GM21390 (cell line): ENCODE measurements around the gene OPRM1.
"Not testable (repeated sequence)": the region's sequence is repeated elsewhere in the genome, so short reads cannot be mapped to it uniquely, and the experiment has no call there.

ENCODE experiments used
- ATAC-seq: cut with Tn5 transposase; IDR thresholded peaks from one replicate; pipeline ENCODE4 v1.9.1; 2021; ENCODE audit not compliant: unreplicated experiment

The OPRM1 gene

DNA sequence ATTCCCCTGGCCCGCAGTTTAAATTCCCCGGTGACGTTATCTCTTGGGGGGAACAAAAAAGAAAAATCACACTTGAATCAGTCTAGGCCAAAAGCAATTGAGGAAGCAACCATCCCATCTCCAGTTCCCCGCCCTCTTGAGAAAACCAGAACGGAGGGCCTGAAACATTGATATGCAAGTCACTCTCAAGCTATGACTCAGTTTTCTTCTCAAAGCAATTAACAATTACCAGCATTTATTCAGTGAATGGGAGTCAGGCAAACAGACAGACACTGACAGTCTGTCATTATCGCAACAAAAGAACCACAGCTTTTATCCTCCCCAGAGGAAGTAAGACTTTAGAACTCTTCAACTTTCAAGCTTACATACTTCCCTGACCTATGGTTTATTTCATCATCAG, 100.9 kb downstream of the OPRM1 start:
- ATAC-seq, result no peak

DNA sequence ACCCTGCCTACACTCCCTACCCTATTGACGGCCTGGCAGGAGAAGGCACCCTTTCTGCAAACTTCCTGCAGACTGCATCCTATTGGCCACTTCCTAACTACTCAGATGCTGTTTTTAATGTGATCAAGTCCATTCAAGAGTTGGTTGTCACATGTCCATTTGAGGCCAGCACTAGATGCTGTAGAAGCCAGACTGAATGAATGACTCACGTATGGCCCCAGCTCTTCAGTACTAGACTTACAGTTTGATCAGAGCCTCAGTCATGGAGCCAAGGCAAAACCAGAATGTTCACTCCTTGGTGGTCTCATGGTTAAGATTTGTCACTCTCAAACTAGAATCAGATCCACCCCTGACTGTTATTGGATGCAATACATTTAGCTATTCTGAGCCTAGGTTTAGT, 101.7 kb downstream of the OPRM1 start:
- ATAC-seq, result no peak

DNA sequence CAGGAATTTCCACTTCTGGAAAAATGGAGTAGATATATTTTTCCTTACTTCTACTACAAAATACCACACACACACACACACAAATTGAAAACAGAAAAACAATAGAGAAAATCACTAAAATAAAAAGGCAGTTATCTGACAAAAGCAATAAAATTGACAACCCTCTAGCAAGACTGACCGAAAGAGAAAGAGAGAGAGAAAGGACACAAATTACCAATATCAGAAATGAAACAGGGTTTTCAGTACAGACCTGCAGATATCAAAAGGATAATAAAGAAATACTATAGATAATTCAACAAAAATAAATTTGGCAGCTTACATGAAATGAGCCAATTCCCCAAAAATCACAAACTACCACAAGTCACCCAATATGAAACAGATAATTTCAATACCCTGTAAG, 104.7 kb downstream of the OPRM1 start:
- no peak for ATAC-seq

DNA sequence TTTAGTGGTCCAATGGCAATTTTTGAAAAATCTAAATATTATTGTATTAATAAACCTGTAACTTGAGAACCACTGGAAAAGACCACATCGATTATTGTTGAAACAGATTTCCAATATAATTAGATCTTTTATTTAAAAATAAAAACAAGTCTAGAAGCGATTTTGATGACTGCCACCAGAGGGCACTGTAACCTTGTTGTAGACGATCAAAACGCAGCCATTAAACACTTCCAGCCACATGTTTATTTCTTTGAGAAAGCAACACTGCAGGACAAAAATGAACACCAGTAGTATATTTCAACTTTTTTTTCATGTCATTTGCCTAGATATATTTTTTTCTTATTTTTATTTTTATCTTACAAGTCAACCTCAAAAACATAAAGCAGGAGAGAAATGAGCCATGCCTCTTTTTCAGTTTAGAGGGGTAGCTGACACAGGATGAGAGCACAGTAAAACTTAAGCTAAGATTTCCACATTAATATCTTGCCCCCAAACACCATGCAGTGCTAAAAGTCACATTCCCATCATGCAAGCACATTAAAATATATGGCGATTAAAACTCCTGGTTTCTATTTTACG, 115.4 kb downstream of the OPRM1 start:
- no peak for ATAC-seq

DNA sequence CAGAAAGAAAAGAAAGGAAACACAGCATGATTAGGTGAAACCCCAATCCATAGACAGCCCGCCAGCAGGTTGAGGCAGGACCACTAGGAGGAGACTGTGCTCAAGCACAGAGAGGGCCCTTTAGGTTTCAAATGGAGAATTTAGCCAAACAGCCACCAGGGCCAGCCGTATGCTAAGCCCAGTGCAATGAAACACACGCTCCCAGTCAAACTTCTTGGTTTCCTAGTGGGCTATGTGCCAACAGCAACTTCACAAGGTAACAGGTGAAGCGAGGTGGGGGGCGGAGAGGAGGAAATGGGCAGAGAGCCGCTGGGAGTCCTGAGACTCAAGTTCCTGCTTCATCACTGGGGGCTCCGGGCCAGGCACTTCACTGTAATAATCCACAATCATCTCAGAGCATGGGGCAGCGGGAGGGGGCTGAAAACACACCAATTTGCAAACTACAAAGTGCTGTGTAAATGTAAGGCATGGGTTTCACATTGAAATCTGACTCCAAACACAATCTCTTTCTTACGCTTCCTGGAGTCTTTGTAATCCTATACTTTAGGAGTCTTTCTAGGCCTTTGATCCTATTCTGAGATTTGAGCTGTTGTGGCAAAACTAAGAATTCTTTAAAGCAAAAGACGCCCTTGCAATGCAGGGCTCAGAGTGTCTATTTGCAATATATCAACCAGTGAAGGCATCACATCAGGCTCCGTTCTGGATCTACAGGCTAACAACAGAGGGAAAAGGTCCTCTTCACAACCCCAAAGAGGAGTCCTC, 117.3 kb downstream of the OPRM1 start:
- ATAC-seq, result peak; percentile 79

DNA sequence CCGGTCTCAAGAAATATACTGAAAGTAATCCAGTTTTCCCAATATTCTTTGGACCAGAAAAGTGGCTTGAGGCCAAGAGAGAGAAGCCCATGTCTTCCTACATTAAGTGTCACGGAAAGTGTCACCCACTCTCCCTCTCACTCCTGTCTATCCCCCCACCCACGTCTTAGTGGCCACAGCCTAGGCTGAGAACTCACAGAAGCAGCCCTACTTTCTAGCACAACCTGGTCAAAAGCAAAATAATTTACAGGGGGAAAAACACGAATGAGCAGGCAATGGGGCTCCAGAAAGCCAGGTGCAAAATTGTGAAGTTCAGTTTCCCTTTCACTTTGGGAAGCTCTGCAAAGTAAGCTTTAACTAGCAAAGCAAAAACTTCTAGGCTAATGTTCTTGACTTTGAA, 118.0 kb downstream of the OPRM1 start:
- ATAC-seq, result peak; percentile 49

DNA sequence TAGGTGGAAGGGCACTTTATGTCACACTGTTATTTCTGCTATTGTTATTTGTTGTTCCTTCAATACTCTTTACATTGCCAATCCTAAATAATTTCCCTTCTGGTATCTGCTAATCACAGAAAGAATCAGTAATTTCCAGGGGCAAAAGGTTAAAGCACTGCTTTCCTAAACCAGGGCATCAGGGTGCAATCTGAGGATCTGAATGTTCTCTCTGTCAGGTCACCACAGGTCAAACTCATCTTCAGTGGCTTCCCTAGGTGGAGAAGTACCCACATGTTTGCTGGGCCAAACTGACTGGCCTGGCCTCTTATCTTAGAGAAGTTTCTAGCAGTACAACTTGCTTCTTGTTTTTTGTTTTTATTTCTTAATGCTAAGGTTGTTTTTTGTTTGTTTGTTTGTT, 118.7 kb downstream of the OPRM1 start:
- ATAC-seq, result no peak

DNA sequence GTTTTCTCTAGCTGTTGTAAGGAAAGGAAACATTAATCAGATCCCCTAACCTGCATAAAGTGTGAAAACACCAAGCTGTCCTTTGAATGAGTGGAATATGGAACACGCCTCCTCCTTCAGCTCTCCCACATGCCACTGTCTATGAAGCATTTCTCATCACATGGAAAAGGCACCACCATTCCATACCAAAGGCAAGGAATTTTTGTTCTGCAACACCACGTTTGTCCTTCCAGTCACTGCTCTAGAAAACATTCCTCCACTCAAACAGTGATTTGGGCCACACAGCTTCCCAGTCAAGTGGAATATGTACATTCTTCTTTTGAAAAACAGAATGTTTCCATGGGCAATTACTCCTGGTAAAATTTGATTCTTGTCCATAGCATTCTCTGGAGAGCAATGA, 120.1 kb downstream of the OPRM1 start:
- ATAC-seq, result no peak

DNA sequence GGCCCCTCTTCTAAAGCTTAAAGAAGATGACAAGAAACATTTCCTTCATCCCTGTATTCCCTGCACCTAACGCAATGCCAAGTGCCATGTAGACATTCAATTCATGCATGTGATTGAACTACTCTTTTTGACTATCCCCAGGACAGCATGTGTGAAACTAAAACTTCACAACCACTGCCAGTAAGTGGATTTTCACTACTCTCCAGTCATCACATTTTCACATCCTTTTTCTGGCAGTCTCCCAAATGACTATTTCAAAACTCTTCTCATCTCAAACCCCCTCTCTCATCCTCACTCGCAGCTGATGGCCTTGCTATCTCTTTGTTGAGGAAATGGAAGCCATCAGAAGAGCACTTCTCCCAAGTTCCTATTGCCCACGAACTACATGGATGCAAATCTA, 122.6 kb downstream of the OPRM1 start:
- ATAC-seq, result peak; percentile 78

DNA sequence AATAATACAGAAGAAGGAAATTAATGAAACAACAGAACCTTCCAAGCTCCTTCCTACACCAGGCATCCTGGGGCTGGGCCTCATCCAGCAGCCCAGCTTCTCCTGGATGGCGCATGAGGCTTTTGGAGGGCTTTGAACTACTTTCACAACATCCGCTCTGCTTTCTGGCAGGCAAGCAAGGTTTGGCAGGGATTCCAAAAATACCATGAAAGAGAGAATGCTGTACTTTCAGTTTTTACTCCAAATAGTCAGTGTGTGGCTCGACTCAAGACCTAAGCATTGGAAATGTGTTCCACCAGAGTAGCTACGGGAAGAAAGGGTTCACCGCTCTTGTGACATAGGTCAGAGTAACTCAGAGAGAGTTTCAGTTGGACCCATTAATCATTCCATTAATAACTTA, 125.4 kb downstream of the OPRM1 start:
- ATAC-seq, result peak; percentile 26

DNA sequence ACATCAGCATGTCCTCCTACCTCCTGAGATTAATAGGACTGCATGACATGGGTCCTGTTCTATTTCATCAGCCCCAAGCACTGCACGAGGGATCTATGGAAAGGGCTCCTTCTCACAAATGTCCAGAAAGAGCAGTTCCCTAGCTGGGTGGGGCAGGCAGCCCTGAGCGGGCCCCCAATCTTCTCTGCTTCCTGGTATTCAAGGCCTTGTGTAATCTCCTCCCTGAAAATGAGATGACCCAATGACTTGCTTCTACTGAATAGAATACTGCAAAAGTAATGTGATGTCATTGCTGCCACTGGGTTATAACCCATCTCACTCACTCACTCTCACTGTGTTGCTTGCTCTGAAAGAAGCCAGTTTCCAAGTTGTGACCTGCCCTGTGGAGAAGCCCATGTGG, 126.4 kb downstream of the OPRM1 start:
- ATAC-seq, result no peak

DNA sequence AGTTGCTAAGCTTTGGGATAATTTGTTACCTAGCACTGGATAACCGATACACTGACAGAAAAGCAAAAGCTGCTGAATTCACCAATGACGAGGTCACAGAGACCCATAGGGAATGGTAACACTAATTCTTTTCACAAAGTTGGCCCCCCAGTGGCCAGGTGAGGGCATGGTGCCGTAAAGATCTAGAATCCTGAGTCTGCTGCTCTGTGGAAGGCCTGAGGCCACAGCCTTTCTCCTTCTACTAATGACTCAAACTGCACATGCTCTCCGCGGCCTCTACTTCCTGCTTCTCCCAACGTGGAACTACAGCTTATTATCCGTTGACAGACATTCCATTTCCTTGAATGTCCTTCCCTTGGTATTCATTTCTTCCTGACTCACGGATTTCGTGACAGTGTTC, 127.1 kb downstream of the OPRM1 start:
- ATAC-seq, result no peak

DNA sequence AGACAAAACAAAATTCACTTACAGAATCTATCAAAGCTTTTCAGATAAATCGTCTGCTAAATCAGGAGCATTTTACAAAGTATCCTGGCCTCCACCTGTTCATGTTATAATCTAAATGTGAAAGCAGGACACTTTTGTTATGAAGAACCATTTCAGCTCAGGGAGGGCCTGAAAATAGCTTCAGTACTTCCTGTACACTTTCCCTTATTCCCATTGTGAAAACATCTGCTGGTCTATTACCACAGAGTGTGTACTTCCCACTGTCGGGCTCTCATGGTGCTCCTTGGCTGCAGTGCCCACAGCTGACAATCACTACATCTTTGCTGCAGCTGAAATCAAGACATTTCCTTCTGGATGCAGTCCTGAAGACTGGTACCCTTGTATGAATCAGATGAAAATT, 128.1 kb downstream of the OPRM1 start:
- ATAC-seq, result no peak

DNA sequence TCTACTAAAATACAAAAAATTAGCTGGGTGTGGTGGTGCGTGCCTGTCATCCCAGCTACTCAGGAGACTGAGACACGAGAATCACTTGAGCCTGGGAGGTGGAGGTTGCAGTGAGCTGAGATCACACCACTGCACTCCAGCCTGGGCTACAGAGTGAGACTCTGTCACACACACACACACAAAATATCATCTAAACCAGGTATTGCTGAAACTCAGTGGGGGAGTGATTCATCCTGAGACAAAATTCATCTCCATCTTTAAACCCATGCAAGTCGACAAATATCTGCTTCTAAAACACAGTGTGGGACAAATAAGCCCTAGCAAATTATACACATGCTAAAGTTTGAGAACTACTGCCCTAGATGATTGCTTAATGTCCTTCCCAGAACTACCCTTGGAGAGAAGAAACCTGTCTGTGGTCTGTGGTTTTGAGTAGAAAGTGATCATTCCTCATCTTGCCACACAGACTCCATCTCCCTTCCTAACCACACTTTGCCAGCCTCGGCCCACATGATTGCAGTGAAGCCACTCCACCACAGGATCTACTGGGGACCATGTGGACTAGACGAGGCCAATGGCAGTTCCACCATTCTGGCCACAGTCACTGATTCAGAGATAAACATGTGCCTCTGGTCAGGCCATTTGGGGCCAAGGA, 130.3 kb downstream of the OPRM1 start:
- no peak for ATAC-seq

DNA sequence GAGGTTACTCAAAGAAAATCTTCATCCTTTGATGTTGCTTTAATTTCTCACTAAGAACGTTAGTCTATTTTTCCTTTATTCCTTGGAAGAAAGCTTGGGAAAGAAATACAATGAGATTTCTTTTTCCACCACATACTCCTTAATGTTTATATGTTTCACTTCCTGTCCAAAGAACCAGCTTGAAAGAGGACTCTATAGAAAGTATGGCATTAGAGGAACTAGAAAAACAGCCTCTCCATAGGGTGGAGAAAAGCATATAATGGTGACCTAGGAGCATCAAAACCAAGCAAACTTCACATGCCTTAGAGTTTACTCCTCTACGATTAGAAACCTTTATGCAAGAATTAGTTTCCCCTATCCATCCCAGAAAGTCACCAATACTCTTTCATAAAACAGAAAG, 131.1 kb downstream of the OPRM1 start:
- ATAC-seq, result no peak

DNA sequence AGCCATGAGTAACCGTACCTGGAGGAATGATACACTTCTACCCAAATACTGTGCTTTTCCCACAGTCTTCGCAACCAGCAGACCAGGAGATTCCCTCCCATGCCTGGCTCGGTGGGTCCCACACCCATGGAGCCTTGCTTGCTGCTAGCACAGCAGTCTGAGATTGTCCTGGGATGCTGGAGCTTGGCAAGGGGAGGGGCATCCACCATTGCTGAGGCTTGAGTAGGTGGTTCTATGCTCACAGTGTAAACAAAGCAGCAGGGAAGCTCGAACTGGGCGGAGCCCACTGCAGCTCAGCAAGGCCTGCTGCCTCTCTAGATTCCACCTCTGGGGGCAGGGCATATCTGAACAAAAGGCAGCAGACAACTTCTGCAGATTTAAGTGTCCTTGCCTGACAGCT, 133.4 kb downstream of the OPRM1 start:
- ATAC-seq, result not testable (repeated sequence)

DNA sequence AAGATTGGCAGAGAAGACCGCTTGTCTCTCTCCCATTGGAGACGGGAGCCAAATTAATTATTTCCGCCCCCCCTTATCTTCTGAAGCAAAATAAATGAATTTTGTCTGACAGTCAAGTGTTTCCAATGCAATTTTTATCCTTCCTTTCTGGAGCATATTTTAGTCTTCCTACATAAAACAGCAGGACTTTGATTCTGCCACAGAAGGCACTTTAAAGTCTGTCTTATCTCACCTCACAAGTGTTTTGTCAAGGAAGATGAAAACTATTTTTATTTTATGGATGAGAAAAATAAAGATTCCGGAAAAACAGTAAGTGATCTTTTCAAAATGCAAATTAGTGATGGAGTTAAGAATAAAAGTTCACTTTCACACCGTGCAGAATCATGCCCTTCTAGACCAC, 140.4 kb downstream of the OPRM1 start:
- ATAC-seq, result no peak

DNA sequence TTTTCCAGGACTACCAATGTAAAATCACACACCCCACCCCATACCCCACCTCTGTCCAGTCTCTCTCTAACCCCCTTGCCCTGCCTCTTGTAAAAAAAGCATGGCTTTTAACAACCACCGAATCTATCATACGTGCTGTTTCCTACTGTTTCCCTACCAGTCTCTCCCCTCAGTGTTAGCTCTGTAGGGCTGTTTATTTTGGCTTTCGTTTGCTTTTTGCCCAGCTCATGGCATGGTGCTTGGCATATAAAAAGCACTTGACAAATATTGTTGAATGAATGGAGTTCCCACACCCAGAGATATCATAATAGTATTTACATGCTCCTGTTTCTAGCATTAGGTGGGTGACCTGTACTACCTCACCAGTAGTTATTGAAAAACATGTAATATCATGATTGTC, 148.2 kb downstream of the OPRM1 start:
- ATAC-seq, result no peak

DNA sequence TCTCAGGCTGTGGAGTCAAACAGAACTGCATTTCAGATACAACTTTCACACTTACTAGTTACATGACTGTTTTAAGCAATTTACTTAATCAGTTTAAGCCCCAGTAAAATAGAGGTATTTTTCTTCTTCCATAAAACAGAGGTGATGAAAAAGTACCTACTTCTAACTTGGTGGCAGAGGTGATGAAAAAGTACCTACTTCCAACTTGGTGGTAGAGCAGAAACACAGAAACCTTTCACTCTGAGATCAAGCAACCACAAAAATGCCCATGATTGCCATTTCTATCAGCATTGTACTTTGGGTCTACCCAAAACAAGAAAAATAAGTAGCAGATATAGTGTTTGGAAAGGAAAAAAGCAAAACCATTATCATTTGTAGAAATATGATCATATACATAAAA, 148.7 kb downstream of the OPRM1 start:
- no peak for ATAC-seq

DNA sequence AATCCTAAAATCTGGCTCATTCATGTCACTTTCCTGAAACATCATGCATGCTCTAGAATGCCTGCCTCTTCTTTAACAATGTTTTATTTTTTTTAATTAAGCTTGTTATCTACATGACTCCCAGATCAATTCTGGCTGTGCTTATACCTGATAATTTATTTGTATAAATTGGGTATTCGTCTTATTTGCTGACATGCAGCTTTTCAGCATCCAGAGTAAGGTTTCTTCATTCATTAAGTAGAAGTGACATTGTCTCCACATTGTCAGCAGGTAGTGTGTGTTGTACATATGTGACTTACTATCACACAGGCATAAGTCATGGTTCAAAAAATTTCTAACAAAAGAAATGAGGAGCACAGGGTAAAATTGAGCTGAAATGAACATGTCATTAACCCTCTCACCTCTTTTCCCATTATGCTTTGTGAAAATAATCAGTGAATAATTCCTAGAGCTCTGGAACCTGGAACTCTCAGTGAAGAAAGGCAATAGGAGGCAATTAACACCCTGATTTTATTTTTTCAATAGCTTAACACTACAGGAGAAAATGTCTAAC, 157.4 kb downstream of the OPRM1 start:
- no peak for ATAC-seq

DNA sequence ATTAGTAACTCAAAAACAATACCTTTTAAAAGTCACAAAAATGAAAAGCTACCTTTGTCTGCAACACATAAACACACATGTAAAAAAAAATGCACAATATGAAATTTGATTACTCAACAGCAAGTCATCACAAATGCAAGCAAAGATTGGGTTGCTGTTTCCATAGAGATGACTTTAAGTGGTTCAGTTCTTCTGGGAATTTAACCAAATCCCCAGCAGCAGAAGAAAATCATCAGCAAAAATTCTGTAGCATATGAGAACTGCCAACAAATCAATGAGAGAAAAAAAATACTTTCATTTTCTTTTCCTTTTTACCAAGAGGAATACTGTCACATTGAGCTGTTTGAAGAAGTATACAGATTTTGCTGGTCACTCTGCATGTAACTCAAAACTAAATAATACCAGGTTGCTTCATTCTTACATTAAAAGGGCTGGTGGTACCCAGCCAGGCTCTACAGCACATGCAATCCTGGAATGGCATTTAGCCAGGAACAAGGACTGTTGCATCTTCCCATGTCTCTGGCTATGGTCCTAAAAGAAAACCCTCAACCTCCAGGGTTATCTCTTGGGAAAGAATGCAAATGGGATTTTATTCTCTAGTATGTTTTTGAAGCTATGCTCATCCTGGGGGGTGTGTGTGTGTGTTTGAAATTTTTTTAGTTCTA, 158.3 kb downstream of the OPRM1 start:
- no peak for ATAC-seq

DNA sequence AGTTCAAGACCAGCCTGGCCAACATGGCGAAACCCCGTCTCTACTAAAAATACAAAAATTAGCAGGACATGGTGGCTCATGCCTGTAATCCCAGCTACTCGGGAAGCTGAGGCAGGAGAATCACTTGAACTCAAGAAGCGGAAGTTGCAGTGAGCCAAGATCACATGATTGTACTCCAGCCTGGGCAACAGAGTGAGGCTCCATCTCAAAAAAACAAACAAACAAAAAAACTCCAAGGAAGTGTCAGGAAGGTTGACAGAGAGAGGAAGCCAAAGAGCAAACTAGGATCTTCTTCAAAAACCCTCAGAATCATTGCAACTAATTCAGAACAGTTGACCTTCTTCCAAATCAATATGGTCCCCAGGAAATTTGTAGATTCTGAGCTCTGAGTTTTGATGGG, 162.6 kb downstream of the OPRM1 start:
- ATAC-seq, result not testable (repeated sequence)
